H9 (cell line): ENCODE measurements around the gene RPL27. TPM values are rescaled to one million over a fixed set of nuclear protein-coding genes. Genes with fewer than 3 reads are reported as not detected.
A peak's percentile ranks its signal among the peaks of the same experiment; 100 is the strongest.

Source experiments
- DNase-seq: peaks from one replicate; pipeline ENCODE4 v3.0.0-alpha.2; 2017
- H2AFZ ChIP-seq: one replicate; pipeline ENCODE4 v1.6.1; 2013; ENCODE audit warnings: mild to moderate bottlenecking, low read length, control low read depth, moderate library complexity
- H2AK5ac ChIP-seq: 2 replicates; pipeline ENCODE4 v1.6.1; 2013; ENCODE audit warnings: low read length, control low read depth, mixed read lengths; ENCODE audit not compliant: insufficient read length
- H2BK120ac ChIP-seq: one replicate; pipeline ENCODE4 v1.6.1; 2013; ENCODE audit warnings: low read depth, mild to moderate bottlenecking, low read length, control low read depth, inconsistent platforms; ENCODE audit not compliant: poor library complexity, severe bottlenecking
- H2BK12ac ChIP-seq: 2 replicates; pipeline ENCODE4 v1.6.1; 2013; ENCODE audit warnings: low read length, control low read depth, mixed read lengths, low read depth; ENCODE audit not compliant: insufficient read length
- H2BK15ac ChIP-seq: 2 replicates; pipeline ENCODE4 v1.6.1; 2013; ENCODE audit warnings: low read depth, low read length, control low read depth
- H2BK20ac ChIP-seq: one replicate; pipeline ENCODE4 v1.6.1; 2013; ENCODE audit warnings: low read depth, mild to moderate bottlenecking, low read length, control low read depth, inconsistent platforms; ENCODE audit not compliant: poor library complexity, severe bottlenecking
- H2BK5ac ChIP-seq: 2 replicates; pipeline ENCODE4 v1.6.1; 2013; ENCODE audit warnings: low read length, control low read depth, mixed read lengths; ENCODE audit not compliant: insufficient read length
- H3K14ac ChIP-seq: 2 replicates; pipeline ENCODE4 v1.6.1; 2013; ENCODE audit warnings: low read length, control low read depth; ENCODE audit not compliant: insufficient read depth
- H3K18ac ChIP-seq: 2 replicates; pipeline ENCODE4 v1.6.1; 2013; ENCODE audit warnings: low read depth, mild to moderate bottlenecking, mixed read lengths, low read length, control low read depth; ENCODE audit not compliant: insufficient read length
- H3K23ac ChIP-seq: 2 replicates; pipeline ENCODE4 v1.6.1; 2013; ENCODE audit warnings: low read length, control low read depth, mixed read lengths, low read depth; ENCODE audit not compliant: insufficient read length
- H3K23me2 ChIP-seq: 2 replicates; pipeline ENCODE4 v1.6.1; 2013; ENCODE audit warnings: low read depth, mild to moderate bottlenecking, mixed read lengths, low read length, control low read depth; ENCODE audit not compliant: insufficient read length, poor library complexity, severe bottlenecking
- H3K27ac ChIP-seq: 2 replicates; pipeline ENCODE4 v1.5.1; 2013; ENCODE audit warnings: low read length, control low read depth, mixed read lengths, low read depth; ENCODE audit not compliant: insufficient read length
- H3K27me3 ChIP-seq: 2 replicates; pipeline ENCODE4 v1.6.1; 2013; ENCODE audit warnings: low read length, control low read depth, inconsistent platforms; ENCODE audit not compliant: insufficient read depth
- H3K4ac ChIP-seq: 2 replicates; pipeline ENCODE4 v1.6.1; 2013; ENCODE audit warnings: low read depth, mild to moderate bottlenecking, control low read depth, inconsistent platforms, low read length, moderate library complexity
- H3K4me1 ChIP-seq: 2 replicates; pipeline ENCODE4 v1.6.1; 2013; ENCODE audit warnings: low read length, control low read depth, inconsistent platforms; ENCODE audit not compliant: insufficient read depth
- H3K4me2 ChIP-seq: 2 replicates; pipeline ENCODE4 v1.6.1; 2013; ENCODE audit warnings: low read length, control low read depth, mixed read lengths; ENCODE audit not compliant: insufficient read length, insufficient read depth
- H3K56ac ChIP-seq: 2 replicates; pipeline ENCODE4 v1.6.1; 2013; ENCODE audit warnings: low read depth, mild to moderate bottlenecking, mixed read lengths, low read length, control low read depth; ENCODE audit not compliant: insufficient read length
- H3K79me1 ChIP-seq: 2 replicates; pipeline ENCODE4 v1.6.1; 2013; ENCODE audit warnings: low read depth, mild to moderate bottlenecking, moderate library complexity, low read length, control low read depth, inconsistent platforms; ENCODE audit not compliant: insufficient read depth, poor library complexity, severe bottlenecking
- H3K79me2 ChIP-seq: 2 replicates; pipeline ENCODE4 v1.6.1; 2013; ENCODE audit warnings: low read length, control low read depth, inconsistent platforms; ENCODE audit not compliant: insufficient read depth
- H3K9ac ChIP-seq: 2 replicates; pipeline ENCODE4 v1.6.1; 2013; ENCODE audit warnings: low read length, control low read depth, mixed read lengths; ENCODE audit not compliant: insufficient read length; ENCODE audit errors: extremely low read depth
- H3K9me3 ChIP-seq: one replicate; pipeline ENCODE4 v1.6.1; 2013; ENCODE audit warnings: low read depth, low read length, inconsistent platforms; ENCODE audit not compliant: control insufficient read depth
- H3T11ph ChIP-seq: one replicate; pipeline ENCODE4 v1.6.1; 2013; ENCODE audit warnings: mild to moderate bottlenecking, low read length, control low read depth, inconsistent platforms
- H4K20me1 ChIP-seq: one replicate; pipeline ENCODE4 v1.6.1; 2013; ENCODE audit not compliant: control insufficient read depth, insufficient read length, insufficient read depth
- H4K5ac ChIP-seq: 2 replicates; pipeline ENCODE4 v1.6.1; 2013; ENCODE audit warnings: low read depth, mild to moderate bottlenecking, mixed read lengths, low read length, control low read depth; ENCODE audit not compliant: insufficient read length
- H4K8ac ChIP-seq: replicated peaks from 2 replicates; pipeline ENCODE4 v1.6.1; 2013; ENCODE audit warnings: low read length, control low read depth, mixed read lengths, low read depth; ENCODE audit not compliant: insufficient read length
- H4K91ac ChIP-seq: 2 replicates; pipeline ENCODE4 v1.6.1; 2013; ENCODE audit warnings: low read depth, mild to moderate bottlenecking, moderate library complexity, mixed read lengths, low read length, control low read depth; ENCODE audit not compliant: insufficient read length
- H3K27ac Mint-ChIP-seq, 3 experiments: 2 replicates in 2 of 3; 3 replicates in 1 of 3; pipeline ENCODE4 v1.8.0; 2020 to 2021; ENCODE audit warnings: mixed read lengths in 3 of 3, mild to moderate bottlenecking in 1 of 3, moderate library complexity in 1 of 3
- H3K27me3 Mint-ChIP-seq: 2 replicates; pipeline ENCODE4 v1.8.0; 2021; ENCODE audit warnings: low read depth, mild to moderate bottlenecking, moderate library complexity, mixed read lengths
- H3K36me3 Mint-ChIP-seq, 3 experiments: 2 replicates in 2 of 3; 3 replicates in 1 of 3; pipeline ENCODE4 v1.8.0; 2020 to 2021; ENCODE audit warnings: low read depth in 3 of 3, mixed read lengths in 3 of 3; ENCODE audit not compliant: insufficient read depth in 1 of 3
- H3K4me1 Mint-ChIP-seq, 2 experiments: 2 replicates each; pipeline ENCODE4 v1.8.0; 2020; ENCODE audit warnings: mixed read lengths in 2 of 2
- H3K4me3 Mint-ChIP-seq, 2 experiments: 2 replicates in 1 of 2; 3 replicates in 1 of 2; pipeline ENCODE4 v1.8.0; 2020 to 2021; ENCODE audit warnings: mild to moderate bottlenecking in 2 of 2, mixed read lengths in 2 of 2, moderate library complexity in 1 of 2
- H3K9me3 Mint-ChIP-seq, 2 experiments: 2 replicates in 1 of 2; 3 replicates in 1 of 2; pipeline ENCODE4 v1.8.0; 2020; ENCODE audit warnings: mild to moderate bottlenecking in 2 of 2, mixed read lengths in 2 of 2, moderate library complexity in 1 of 2
- CTCF ChIP-seq: fragments of 200-600 bp; sonication (generic); conservative IDR thresholded peaks from 3 replicates; pipeline ENCODE4 v1.8.0; 2021; ENCODE audit warnings: antibody characterized with exemption, mild to moderate bottlenecking
- WGBS: extraction: QIAGEN DNeasy Blood & Tissue Kit; methylation state at CpG from one replicate; pipeline ENCODE4 v1.1.7; 2013; ENCODE audit warnings: missing lambda C conversion rate, low lambda C conversion rate, mixed read lengths; ENCODE audit not compliant: insufficient read length; ENCODE audit errors: extremely low coverage; 5-methylcytosine and 5-hydroxymethylcytosine counted together
- total RNA-seq: library from RNA; stranded (reverse); gene quantifications from 2 replicates; pipeline ENCODE4 v1.2.1, GENCODE V29; 2021

RPL27 gene
- total RNA-seq, 1 experiment from 2014 or later: 1,514 TPM

GRCh38 chr17:43020030-43020621 is 21.9 kb downstream of the RPL27 start:
- Histone ChIP-seq H2BK5ac (no peak overlapping the region), H4K20me1 (no peaks in the 10 kb centered on the region), H3K23ac (no peak overlapping the region), H3K4me2 (peak overlapping the region; percentile 25), H2BK12ac (no peak overlapping the region), H3K27ac (no peak overlapping the region), H3K4me1 (peaks cover 3% of the 10 kb centered on the region), H2AK5ac (no peak overlapping the region), H3K18ac (no peak overlapping the region), H3K23me2 (peaks cover 8% of the 10 kb centered on the region), H3K27me3 (no peaks in the 10 kb centered on the region), H2BK120ac (no peak overlapping the region), H2BK20ac (no peak overlapping the region), H3T11ph (no peak overlapping the region), H4K5ac (no peak overlapping the region), H3K56ac (no peak overlapping the region), H3K9ac (no peak overlapping the region), H3K14ac (no peak overlapping the region; the same call in 1 of the 2 replicates), H2AFZ (no peak overlapping the region), H3K79me1 (no peaks in the 10 kb centered on the region), H3K4ac (no peak overlapping the region), H3K9me3 (no peaks in the 10 kb centered on the region), H2BK15ac (no peak overlapping the region), H4K8ac (no peak overlapping the region), H3K79me2 (no peaks in the 10 kb centered on the region; the same call in 1 of the 2 replicates), H4K91ac (no peak overlapping the region)
- peak overlapping the region; percentile 97 to 98 for H3K4me3 Mint-ChIP-seq
- peak; percentile 41 for DNase-seq
- no CpG with 5 or more reads among the region's 6 CpGs for WGBS
- H3K36me3 Mint-ChIP-seq: peaks cover 11 to 41% (median 41%) of the 10 kb centered on the region in 3 experiments; a peak in 6 of 7 replicates
- no peaks in the 10 kb centered on the region for H3K9me3 Mint-ChIP-seq
- peak overlapping the region; percentile 77 to 82 (median 79); a peak in 4 of 7 replicates for H3K27ac Mint-ChIP-seq
- H3K4me1 Mint-ChIP-seq: peaks cover 22 to 43% of the 10 kb centered on the region in 2 experiments
- TF ChIP-seq CTCF: no peak
- H3K27me3 Mint-ChIP-seq: no peaks in the 10 kb centered on the region
